SH-SY5Y (cell line): ENCODE results near the gene SEC61B.

Experiments used
- GATA2 ChIP-seq: IDR thresholded peaks from 2 replicates; pipeline ENCODE4 v1.6.1; 2011; ENCODE audit warnings: mild to moderate bottlenecking, low read depth, low read length
- GATA3 ChIP-seq: IDR thresholded peaks from 2 replicates; pipeline ENCODE4 v1.6.1; 2011; ENCODE audit warnings: low read depth, mild to moderate bottlenecking, low read length, moderate library complexity

DNA sequence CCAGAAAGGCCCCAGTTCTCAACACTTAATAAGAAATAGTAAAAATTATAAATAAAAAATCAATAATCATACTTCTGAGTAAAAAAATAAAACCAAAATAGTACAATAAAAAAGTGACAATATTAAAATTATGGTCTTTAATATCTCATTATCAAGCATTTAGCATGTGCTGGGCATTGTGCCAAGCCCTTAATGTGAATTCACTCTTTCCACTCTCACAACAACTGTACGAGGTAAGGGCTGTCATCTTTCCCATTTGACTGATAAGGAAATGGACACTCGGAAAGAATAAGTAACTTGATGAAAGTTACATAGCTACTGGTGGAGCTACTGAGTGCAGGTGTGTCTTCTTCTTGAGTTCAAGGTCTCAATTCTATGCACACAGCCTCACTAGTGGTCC is 43.6 kb downstream of the SEC61B start:
- TF ChIP-seq GATA2 (no peak), GATA3 (no peak)
